Uterus (tissue), 2 donors: ENCODE data around the gene TJP2.

Experiments used
- CTCF ChIP-seq, 4 experiments: fragments of 200-600 bp in 2 of 4; fragments of 450-650 bp in 2 of 4; sonication (generic) in 2 of 4; IDR thresholded peaks; one replicate each; pipeline ENCODE4 v1.5.1; 2016 to 2019; ENCODE audit warnings: antibody characterized with exemption in 4 of 4, mild to moderate bottlenecking in 2 of 4, moderate library complexity in 1 of 4
- POLR2A ChIP-seq, 2 donors: fragments of 450-650 bp; IDR thresholded peaks; one replicate each; pipeline ENCODE4 v1.6.1; 2016; ENCODE audit warnings: antibody characterized with exemption in 2 of 2, mild to moderate bottlenecking in 1 of 2, moderate library complexity in 1 of 2

- TF ChIP-seq CTCF (IDR thresholded peaks at IDR 0.05) (no peak), POLR2A (IDR thresholded peaks at IDR 0.05) (no peak)
Measured at GRCh38 chr9:69181908-69182353, 7.9 kb downstream of the TJP2 start.
